HepG2 (cell line): ENCODE results near the gene MT1A. TPM values are rescaled to one million over a fixed set of nuclear protein-coding genes. Genes with fewer than 3 reads are reported as not detected.

Experiments used
- ATAC-seq: fragments of 200-7000 bp; cut with Tn5 transposase; 3 replicates; pipeline ENCODE4 v1.9.1; 2020; ENCODE audit warnings: mild to moderate bottlenecking, moderate library complexity
- BruUV-seq: library from RNA; stranded (reverse); fragments of 400-500 nt; replicated peaks from 2 replicates; lab custom pipeline; 2021; lab: Mats Ljungman, UMichigan
- CTCF ChIA-PET: fragments of 300-600 bp; formaldehyde crosslinking; extraction: SDS; loops from one replicate; lab custom pipeline; 2021; ENCODE audit warnings: low total read pairs, inconsistent platforms, low intra/inter-chr PET ratio; lab: Yijun Ruan, JAX
- POLR2A ChIA-PET: fragments of 350-600 bp; sonication (Branson Sonifier 250); formaldehyde crosslinking; loops from one replicate; lab custom pipeline; 2020; ENCODE audit warnings: antibody characterized with exemption, inconsistent platforms; lab: Yijun Ruan, JAX
- DNase-seq: peaks from one replicate; pipeline ENCODE4 v3.0.0-alpha.2; 2015; ENCODE audit warnings: low spot score
- FAIRE-seq: peaks from 3 replicates; lab custom pipeline; 2011; peaks lifted over from hg19 to GRCh38; lab: Jason Lieb, UNC
- H2AFZ ChIP-seq: one replicate; pipeline ENCODE4 v1.6.1; 2011; ENCODE audit warnings: low read length, inconsistent platforms
- H3K27ac ChIP-seq: fragments of 300-600 bp; 3 replicates; pipeline ENCODE4 v1.8.0; 2011; ENCODE audit warnings: mixed run types, mild to moderate bottlenecking, mixed read lengths, low read length, inconsistent platforms; ENCODE audit not compliant: insufficient read depth; ENCODE audit errors: extremely low read length
- H3K27me3 ChIP-seq, 2 experiments: fragments of 200-600 bp in 1 of 2; 2 replicates in 1 of 2; 3 replicates in 1 of 2; pipeline versions ENCODE4 v1.6.0 to v1.8.0; 2011; ENCODE audit warnings: low read length in 2 of 2, mild to moderate bottlenecking in 2 of 2, moderate library complexity in 2 of 2, inconsistent platforms in 1 of 2; ENCODE audit not compliant: insufficient read depth in 2 of 2, control insufficient read depth in 1 of 2
- H3K36me3 ChIP-seq, 2 experiments: fragments of 200-600 bp in 1 of 2; replicated peaks in 1 of 2; 2 replicates in 1 of 2; 3 replicates in 1 of 2; pipeline versions ENCODE4 v1.5.1 to v1.8.0; 2011; ENCODE audit warnings: low read length in 2 of 2, inconsistent platforms in 1 of 2; ENCODE audit not compliant: insufficient read depth in 2 of 2, control insufficient read depth in 1 of 2
- H3K4me1 ChIP-seq: 2 replicates; pipeline ENCODE4 v1.5.1; 2012; ENCODE audit warnings: low read length, inconsistent platforms; ENCODE audit not compliant: insufficient read depth
- H3K4me2 ChIP-seq: 2 replicates; pipeline ENCODE4 v1.6.0; 2011; ENCODE audit warnings: low read depth, low read length, inconsistent platforms
- H3K4me3 ChIP-seq, 3 experiments: fragments of 200-600 bp in 1 of 3; sonication (generic), shearing (Covaris generic) in 1 of 3; replicated peaks in 1 of 3; 2 replicates each; pipeline ENCODE4 v1.5.1; 2011 to 2016; ENCODE audit warnings: low read length in 3 of 3, inconsistent platforms in 2 of 3, low read depth in 2 of 3, mild to moderate bottlenecking in 2 of 3, control low read depth in 1 of 3, mixed read lengths in 1 of 3; ENCODE audit not compliant: insufficient read depth in 1 of 3
- H3K79me2 ChIP-seq: one replicate; pipeline ENCODE4 v1.6.1; 2011; ENCODE audit warnings: low read length, inconsistent platforms; ENCODE audit not compliant: insufficient read depth
- H3K9ac ChIP-seq: 2 replicates; pipeline ENCODE4 v1.6.0; 2011; ENCODE audit warnings: mild to moderate bottlenecking, low read depth, low read length, inconsistent platforms; ENCODE audit not compliant: insufficient read depth
- H3K9me3 ChIP-seq: 2 replicates; pipeline ENCODE4 v1.5.1; 2012; ENCODE audit warnings: mild to moderate bottlenecking, low read length
- H4K20me1 ChIP-seq: 2 replicates; pipeline ENCODE4 v1.6.0; 2011; ENCODE audit warnings: inconsistent platforms, mild to moderate bottlenecking, low read length, moderate library complexity; ENCODE audit not compliant: insufficient read depth
- BRD4 ChIP-seq: sonication (generic); formaldehyde crosslinking; IDR thresholded peaks from 2 replicates; pipeline ENCODE4 v1.4.0; 2020; ENCODE audit warnings: missing genetic modification reagents
- HBP1 ChIP-seq: IDR thresholded peaks from 2 replicates; pipeline ENCODE4 v1.6.1; 2016; ENCODE audit warnings: low read depth, control low read depth
- ZNF546 ChIP-seq: sonication (generic); formaldehyde crosslinking; conservative IDR thresholded peaks from 2 replicates; pipeline ENCODE4 v1.8.1; 2023; ENCODE audit warnings: mild to moderate bottlenecking, missing genetic modification reagents
- WGBS: methylation state at CpG from one replicate; pipeline ENCODE4 v1.1.6; 2017; ENCODE audit warnings: low lambda C conversion rate; 5-methylcytosine and 5-hydroxymethylcytosine counted together
- in situ Hi-C: cut with HindIII; loops from 2 replicates; pipeline ENCODE4 v1.10.0; 2017; ENCODE audit warnings: low pct_unique_long_range_greater_than_20kb; ENCODE audit not compliant: extremely low pct_ligation_motif_present
- intact Hi-C: fragments of 100-400 bp; cut with micrococcal nuclease; formaldehyde crosslinking; loops from one replicate; pipeline ENCODE4 v1.10.0; 2022; ENCODE audit not compliant: unreplicated experiment
- polyA plus RNA-seq, 8 experiments: library from polyadenylated mRNA; depleted of rRNA in 3 of 8; stranded (reverse) in 7 of 8; unstranded in 1 of 8; fragments of >200 nt; fragmentation: Illumina TruSeq in 4 of 8; extraction: Trizol in 4 of 8; gene quantifications; 2 replicates each; pipeline versions ENCODE4 v1.2.1 to v1.2.3, GENCODE V29; 2011 to 2016; ENCODE audit warnings: low read depth in 4 of 8, missing spikeins in 1 of 8, mixed read lengths in 1 of 8; ENCODE audit not compliant: insufficient read depth in 1 of 8
- total RNA-seq, 5 experiments: library from RNA; depleted of rRNA; stranded (reverse); fragments of >200 nt; fragmentation: Illumina TruSeq; extraction: Trizol; gene quantifications; 2 replicates each; pipeline ENCODE4 v1.2.3, GENCODE V29; 2016; ENCODE audit warnings: low read depth in 1 of 5

The MT1A gene
- total and polyA plus RNA-seq, 2 of the 13 experiments (the other 11 are each of a cell fraction or from before 2014, with no cell fraction given), result 8.3 to 10.4 TPM

DNA sequence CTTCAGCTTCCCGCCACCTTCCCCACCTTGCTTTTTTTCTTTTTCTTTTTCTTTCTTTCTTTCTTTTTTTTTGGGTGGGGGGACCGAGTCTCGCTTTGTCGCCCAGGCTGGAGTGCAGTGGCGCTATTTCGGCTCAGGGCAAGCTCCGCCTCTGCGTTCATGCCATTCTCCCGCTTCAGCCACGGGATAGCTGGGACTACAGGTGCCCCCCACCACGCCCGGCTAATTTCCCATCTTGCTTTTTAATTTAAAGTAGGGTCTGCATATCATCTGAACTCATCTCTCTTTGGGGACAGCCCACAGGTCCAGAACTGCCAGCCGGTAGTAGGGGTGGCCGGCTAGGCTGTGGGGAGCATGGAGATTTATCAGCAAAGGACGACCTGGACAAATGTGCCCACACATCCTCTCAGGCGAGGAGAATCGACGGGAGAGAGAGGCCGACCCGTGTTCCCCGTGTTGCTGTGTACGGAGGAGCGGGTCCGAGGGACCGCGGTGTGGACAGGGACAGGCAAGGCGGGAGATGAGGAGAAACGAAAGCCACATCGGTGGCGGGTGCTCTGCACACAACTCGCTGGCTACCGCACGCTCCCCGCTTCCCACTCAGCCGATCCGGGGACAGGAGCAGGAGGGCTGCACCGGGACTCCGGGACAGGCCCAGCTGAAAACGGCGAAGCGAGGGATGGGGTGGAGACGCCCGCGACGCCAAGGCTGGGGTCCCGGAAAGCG, 3.6 kb upstream of the MT1A start:
- Histone ChIP-seq H4K20me1 (no peaks in the 10 kb centered on the region), H3K4me2 (no peak overlapping the region), H3K4me1 (peaks cover 33% of the 10 kb centered on the region), H3K4me3 (no peak overlapping the region), H3K27ac (no peak overlapping the region), H3K9ac (no peak overlapping the region), H2AFZ (no peak overlapping the region), H3K36me3 (no peaks in the 10 kb centered on the region), H3K9me3 (no peaks in the 10 kb centered on the region)
- POLR2A ChIA-PET, result no interaction called here
- intact Hi-C loops (no loop called here), in situ Hi-C loops (no loop called here)
- FAIRE-seq (no peak), ATAC-seq (no peak)
- no TSS peak for BruUV-seq
- CTCF ChIA-PET, result no interaction called here
- no peak for TF ChIP-seq HBP1 (CRISPR knock-in tag)
- TF ChIP-seq, all 625 proteins: peak for 0
- WGBS, result 65% methylated on average over 47 of the region's 47 CpGs
- Histone ChIP-seq H3K27me3 (peaks cover 10 to 92% of the 10 kb centered on the region in 2 experiments; a peak in 4 of 5 replicates), H3K79me2 (no peaks in the 10 kb centered on the region)
- DNase-seq, result no peak

GRCh38 chr16:56635441-56635967, 3.0 kb upstream of the MT1A start:
- no peak for ATAC-seq
- in situ Hi-C loops (no loop called here), intact Hi-C loops (no loop called here)
- no peak for FAIRE-seq
- Histone ChIP-seq H3K27ac (no peak overlapping the region), H3K4me2 (no peak overlapping the region), H3K4me3 (no peak overlapping the region), H3K9ac (no peak overlapping the region), H4K20me1 (no peaks in the 10 kb centered on the region), H3K27me3 (peaks cover 10 to 85% of the 10 kb centered on the region in 2 experiments; a peak in 4 of 5 replicates), H3K9me3 (no peaks in the 10 kb centered on the region), H2AFZ (no peak overlapping the region), H3K4me1 (peaks cover 33% of the 10 kb centered on the region), H3K36me3 (no peaks in the 10 kb centered on the region), H3K79me2 (no peaks in the 10 kb centered on the region)
- no peak for DNase-seq
- ChIA-PET POLR2A (no interaction called here), CTCF (no interaction called here)
- WGBS, result 77% methylated on average over 32 of the region's 40 CpGs
- no TSS peak for BruUV-seq
- no peak for TF ChIP-seq BRD4 (CRISPR knock-in tag)
- no peak for TF ChIP-seq ZNF546 (CRISPR knock-in tag)
